HG03575 (cell line): Measurements from ENCODE around the gene NEGR1.

Experiments used
- ATAC-seq: cut with Tn5 transposase; IDR thresholded peaks from one replicate; pipeline ENCODE4 v1.9.1; 2021; ENCODE audit not compliant: unreplicated experiment, insufficient number of reproducible peaks, low FRiP score; ENCODE audit errors: extremely low read depth

The NEGR1 gene

GRCh38 chr1:71638081-71638766 lies 644.1 kb downstream of the NEGR1 start:
- no peak for ATAC-seq

DNA sequence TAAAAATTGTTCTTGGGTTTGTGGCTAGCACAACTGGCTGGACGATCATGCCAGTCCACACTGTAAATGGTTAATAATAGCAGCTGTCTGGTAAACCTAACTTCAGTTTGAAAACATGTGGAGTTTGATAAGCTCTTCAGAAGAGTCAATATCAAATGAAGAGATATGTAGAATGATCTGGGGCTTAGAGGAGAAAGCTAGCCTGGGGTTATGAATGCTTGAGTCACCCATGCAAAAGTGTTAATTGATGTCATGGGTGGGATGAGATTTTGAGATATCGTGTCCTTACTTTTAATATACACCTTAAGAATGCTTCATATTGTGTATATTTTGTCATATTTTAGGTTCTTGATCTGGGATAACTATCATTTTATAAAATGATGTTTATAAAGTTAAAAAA lies 646.8 kb downstream of the NEGR1 start:
- no peak for ATAC-seq

GRCh38 chr1:71634159-71634558 lies 648.2 kb downstream of the NEGR1 start:
- no peak for ATAC-seq

DNA sequence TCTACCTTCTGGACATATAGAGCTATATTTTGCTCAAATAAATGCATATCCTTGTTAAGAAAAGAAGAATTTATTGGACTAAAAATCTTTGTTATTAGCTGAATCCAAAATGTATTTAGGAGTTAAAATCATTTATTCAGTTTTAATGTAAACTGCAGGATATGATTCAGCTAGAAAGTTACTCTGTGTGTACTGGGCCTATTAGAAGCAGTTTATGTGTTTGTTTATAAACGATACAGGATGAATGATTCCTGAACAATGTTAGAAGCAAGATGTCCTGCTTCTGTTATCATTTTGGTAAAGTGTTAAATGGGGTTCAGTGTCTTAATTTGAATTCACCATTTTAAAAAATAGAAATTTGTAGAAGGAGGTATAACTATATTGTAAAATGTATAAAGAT lies 652.3 kb downstream of the NEGR1 start:
- no peak for ATAC-seq

- no peak for ATAC-seq
Measured at GRCh38 chr1:71625004-71625403, 657.3 kb downstream of the NEGR1 start.

DNA sequence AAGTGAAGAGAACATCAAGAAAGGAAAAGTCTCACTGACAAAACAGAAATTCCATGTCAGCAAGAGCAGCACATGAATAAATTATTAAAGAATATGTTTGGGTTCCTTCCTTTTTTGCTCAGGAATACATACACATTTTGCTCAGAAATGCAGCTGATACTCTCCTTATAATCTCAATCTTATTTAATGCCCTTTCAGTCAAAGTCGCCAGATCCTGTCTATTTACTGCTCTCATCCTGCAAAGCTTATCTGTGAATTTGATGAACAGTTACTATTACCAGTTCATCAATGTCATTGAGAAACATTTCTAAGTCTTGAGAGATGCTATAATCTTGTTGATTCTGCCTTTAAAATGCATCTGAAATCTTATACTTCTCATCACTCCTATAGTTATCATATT lies 658.5 kb downstream of the NEGR1 start:
- no peak for ATAC-seq

GRCh38 chr1:71621785-71622184 lies 660.6 kb downstream of the NEGR1 start:
- ATAC-seq: no peak

- ATAC-seq: no peak
Measured at GRCh38 chr1:71618766-71619530, 663.4 kb downstream of the NEGR1 start.

DNA sequence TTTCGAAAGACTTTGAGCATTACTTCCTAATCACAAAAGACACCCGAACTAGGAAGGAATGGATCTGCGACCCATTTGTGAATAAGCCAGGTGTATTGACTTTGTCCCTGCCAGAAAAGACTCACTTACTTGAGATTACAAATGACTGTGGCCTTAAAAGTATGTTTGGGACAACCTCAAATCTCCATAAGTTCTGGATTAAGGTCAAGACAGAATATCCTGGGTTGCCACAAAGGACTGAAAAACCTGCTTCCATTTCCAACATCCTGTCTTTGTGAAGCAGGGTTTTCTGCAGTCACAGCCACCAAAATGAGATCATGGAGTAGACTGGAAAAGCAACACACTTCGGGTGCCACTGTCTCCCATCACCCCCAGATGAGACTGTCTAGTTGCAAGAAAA lies 664.1 kb downstream of the NEGR1 start:
- no peak for ATAC-seq

DNA sequence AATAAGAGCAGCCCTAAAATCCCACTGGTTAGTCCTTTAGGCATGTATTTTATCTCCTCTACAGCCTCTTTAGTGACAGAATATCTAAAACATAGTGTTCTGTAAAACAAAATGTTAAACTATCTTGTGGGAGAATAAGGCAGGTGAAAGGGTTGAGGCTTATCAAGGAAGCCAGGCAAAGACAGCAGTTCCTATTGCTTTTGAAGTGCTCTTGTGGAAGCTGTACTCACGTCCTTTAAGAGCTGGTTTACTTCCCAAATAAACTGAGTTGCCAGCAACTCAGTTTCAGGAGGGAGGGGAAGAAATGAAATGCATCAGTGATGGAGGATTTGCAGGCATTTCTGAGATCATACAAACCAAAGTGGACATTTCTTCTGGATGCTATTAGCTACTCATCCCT lies 671.9 kb downstream of the NEGR1 start:
- ATAC-seq: no peak

DNA sequence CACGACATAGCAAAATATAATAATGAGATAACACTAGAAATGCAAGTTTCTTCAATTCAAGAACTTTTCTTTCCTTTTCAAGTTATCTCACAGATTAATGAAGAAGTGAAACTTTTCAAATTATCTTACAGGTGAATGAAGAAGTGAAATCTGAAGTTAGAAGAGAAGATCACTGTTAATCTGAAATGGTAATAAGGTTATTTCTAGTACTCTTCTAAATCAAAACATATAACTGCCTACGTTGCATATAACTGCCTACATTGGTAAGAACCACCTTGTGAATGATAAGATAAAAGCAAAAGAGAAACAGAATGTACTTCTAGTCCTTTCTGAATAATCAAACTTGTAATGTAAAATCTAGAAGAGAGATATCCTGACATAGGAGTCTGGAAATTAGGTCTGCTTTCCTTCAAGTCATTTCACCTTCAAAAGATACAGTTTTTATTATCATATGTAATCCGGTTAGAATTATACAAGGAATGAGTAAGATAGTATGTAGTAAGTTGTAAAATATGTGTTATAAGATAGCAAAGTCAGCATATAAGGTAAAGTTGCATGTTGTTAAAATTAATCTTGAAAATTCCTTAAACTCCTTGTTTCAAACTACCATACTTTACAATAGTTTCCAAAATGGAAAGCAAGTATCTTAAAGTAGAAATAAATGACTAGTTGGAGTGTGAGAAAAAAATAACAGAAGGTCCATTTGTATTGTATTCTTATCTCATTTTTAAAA lies 679.1 kb downstream of the NEGR1 start:
- ATAC-seq: no peak

DNA sequence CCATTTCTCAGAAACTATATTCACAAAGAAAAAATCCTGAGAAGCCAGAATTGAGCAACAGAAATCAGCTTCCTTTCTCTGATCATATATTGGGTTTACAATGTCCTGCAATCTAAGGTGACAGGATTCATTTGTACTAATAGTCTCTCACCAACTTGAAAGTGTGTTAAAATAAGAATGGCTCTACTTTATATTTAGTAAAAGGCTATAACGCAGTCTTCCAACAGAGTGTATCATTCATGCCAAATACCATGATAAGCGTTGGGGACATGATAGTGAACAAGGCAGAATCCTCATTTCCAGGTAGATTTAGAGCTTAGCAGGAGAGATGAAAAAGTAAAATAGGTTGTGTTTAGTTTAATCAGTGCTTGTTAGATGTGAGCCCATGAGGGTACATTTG lies 682.3 kb downstream of the NEGR1 start:
- no peak for ATAC-seq

- no peak for ATAC-seq
Measured at GRCh38 chr1:71599306-71599705, 683.0 kb downstream of the NEGR1 start.

- ATAC-seq: no peak
Measured at GRCh38 chr1:71593523-71593922, 688.8 kb downstream of the NEGR1 start.

- ATAC-seq: no peak
Measured at GRCh38 chr1:71592646-71593274, 689.6 kb downstream of the NEGR1 start.

DNA sequence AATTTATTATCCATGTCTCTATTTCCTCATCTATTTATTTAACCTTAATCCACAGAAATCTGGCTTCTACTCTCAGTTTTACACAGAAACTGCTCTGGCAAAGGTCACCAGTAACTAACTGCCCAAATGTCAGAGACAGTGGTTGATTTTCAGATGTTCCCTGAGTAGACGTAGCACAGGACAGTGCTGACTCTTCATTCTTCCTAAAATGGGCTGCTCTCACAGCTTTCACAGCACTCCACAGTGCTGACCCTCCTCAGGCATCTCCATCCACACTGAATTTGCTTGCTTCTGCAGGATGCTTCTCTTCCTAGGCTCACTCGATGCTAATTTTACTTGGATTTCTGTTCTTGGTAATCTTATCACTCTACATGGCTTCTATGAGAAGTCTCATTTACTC lies 693.3 kb downstream of the NEGR1 start:
- ATAC-seq: no peak

DNA sequence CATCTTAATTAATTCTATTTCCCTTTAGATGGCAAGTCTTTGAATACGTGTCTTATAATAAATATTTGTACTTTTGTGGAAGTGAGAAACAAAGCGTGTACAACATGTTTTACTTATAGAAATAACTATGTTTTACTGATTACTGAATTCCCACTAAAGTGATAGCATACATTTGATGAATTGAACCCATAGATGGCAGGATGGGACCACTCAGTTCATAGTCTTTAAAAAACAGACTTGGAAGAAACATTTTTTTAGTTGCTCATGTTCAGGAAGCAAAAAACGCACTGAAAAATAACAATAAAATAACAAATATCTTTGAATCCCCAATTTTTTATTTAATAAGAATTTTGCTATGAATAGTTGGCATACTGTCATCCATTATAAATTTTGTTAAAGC lies 694.4 kb downstream of the NEGR1 start:
- no peak for ATAC-seq

DNA sequence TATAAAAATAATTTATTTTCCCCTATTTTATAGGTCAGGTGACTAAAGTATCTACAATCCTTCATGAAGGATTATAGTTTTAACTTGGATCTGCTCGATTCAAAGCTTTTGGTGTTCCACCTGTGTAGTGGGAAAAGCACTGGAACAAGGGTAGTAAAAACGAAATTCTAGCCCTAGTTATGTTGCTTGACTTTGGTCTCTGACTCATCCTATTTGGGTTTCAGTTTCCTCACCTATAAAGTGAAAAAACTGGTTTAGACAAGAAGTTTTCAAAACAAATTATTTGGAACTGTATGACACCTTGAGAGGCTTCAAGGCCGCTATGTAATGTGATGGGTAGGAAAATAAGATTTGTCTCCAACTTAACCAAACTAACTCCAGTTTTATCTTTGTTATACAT lies 696.3 kb downstream of the NEGR1 start:
- ATAC-seq: no peak

DNA sequence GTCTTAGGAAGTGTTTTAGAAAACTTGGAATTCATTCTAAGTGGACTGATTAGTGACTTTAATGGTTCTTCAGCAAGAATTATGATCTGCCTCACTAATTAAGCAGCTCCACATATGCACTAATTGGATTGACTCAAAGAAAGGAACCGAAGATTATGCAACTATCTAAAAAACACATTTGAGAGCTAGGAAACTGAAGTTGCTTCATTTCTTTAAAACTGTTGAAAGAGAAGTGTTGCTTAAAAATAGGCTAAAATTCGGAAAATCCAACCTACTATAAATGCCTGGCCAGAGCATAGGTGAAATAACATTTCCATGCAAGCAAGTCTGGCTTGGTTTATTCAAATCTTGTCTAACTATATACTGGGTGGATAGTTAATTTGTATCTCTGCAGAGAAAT lies 698.6 kb downstream of the NEGR1 start:
- ATAC-seq: no peak

DNA sequence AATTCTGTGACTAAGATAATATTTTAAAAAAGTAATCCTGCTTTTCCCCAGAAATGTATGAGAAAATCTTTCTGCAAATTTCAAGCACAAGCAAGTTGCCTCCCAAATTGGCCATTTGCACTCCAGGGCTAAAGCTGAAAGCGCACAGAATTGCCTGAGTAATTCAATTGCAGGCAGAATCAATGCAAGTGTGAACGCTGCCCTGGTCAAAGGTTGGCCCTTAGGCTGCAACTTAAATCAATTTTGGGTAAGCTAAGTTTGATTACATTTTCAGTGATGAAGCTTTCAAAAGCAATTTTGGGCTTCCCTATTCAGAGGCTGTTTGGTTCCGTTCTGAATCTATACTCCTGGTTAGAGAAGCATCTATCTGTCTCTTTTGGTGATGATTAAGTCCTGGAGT lies 699.7 kb downstream of the NEGR1 start:
- ATAC-seq: no peak
